ENCODE results near the gene GNA12. TPM values are rescaled to one million over a fixed set of nuclear protein-coding genes. Genes with fewer than 3 reads are reported as not detected.
"Not testable (repeated sequence)": the region's sequence is repeated elsewhere in the genome, so short reads cannot be mapped to it uniquely, and the experiment has no call there.

The GNA12 gene
- total RNA-seq, 1 experiment from 2014 or later, result 20.6 TPM

DNA sequence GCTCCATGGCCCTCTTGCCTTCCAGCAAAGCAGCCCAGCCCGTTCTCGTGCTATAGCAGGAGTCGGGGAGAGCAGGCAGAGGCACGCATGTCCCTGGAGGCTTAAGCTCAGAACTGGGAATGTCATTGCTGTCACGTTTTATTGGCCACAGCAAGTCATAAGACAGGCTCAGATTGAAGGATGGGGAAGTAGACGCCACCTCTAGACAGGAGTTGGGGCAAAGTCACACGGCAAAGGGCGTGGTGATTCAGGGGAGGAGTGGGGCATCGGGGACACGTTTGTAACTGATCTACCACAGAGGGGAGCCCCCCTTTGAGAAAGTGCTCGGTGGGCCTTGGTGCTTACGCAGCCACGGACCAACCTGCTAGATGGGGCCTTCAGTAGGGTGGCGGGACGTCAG, 165.7 kb downstream of the GNA12 start:
- DNase-seq (ENCODE audit: low read depth), result not testable (repeated sequence)

Other genes starting within 250 kb of the GNA12 start
- 29.2 and 31.8 TPM in 2 replicates for gene TTYH3, start 212.3 kb downstream of the GNA12 start, total RNA-seq (2014; rRNA removed)
- not detected in 2 replicates for gene AMZ1, start 156.1 kb downstream of the GNA12 start, total RNA-seq (2014; rRNA removed)
- gene CARD11, start 199.6 kb upstream of the GNA12 start, total RNA-seq (2014; rRNA removed), result not detected in 2 replicates